ENCODE results near the gene ZBTB6.
A peak's percentile ranks its signal among the peaks of the same experiment; 100 is the strongest.

Gene ZBTB6, protein sequence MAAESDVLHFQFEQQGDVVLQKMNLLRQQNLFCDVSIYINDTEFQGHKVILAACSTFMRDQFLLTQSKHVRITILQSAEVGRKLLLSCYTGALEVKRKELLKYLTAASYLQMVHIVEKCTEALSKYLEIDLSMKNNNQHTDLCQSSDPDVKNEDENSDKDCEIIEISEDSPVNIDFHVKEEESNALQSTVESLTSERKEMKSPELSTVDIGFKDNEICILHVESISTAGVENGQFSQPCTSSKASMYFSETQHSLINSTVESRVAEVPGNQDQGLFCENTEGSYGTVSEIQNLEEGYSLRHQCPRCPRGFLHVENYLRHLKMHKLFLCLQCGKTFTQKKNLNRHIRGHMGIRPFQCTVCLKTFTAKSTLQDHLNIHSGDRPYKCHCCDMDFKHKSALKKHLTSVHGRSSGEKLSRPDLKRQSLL

DNA sequence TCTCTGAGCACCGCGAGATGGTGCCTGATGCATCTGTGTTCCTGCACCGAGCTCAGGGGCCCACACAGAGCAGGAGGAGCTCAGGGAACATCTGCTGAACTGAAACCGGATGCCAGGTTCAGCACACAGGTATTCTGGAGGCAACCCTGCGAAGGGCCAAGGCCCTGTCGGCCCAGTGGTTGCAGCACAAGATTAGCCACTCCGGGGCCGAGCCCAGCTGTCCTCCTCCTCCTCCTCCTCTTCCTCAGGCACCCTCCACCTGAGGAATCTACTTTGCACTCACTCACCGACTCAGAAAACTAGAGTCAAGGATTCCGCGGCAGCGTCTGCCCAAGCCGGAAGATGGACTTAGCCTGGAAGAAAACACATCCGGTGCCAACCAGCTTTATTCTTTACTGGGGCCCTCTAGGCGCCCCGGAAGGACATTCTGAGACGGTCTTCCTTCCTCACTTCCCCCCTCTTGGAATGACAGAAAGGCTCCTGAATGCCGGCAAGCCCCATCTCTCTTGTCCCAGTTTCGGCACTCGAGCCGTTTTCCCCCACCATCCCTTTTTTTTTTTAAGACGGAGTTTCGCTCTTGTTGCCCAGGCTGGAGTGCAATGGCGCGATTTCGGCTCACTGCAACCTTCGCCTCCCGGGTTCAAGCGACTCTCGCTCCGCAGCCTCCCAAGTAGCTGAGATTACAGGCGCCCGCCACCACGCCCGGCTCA, at the start of gene ZBTB6:
Gene ZBTB6, minus strand, starts transcription at position 360 of the 710 bp plus-strand sequence. CDS start 1,251 bp downstream, outside the sequence.
- H3K9ac ChIP-seq = peak within 1 kb of the TSS; percentile 76 to 87 (median 81)
- no peaks in the 10 kb centered on the region for H4K20me1 ChIP-seq
- H3K4me1 ChIP-seq = peaks cover 6 to 21% (median 12%) of the 10 kb centered on the region in 10 experiments; a peak in 19 of 20 replicates
- peaks cover 11 to 46% (median 24%) of the 10 kb centered on the region in 11 experiments for H3K36me3 ChIP-seq
- H3K4me3 ChIP-seq = peak within 1 kb of the TSS; percentile 65 to 84 (median 74)
- H3K9me3 ChIP-seq (replicated peaks in 1 of 11) = peaks cover 0 to 20% (median 7%) of the 10 kb centered on the region in 11 experiments; a peak in 12 of 22 replicates
- peak within 1 kb of the TSS; percentile 70 to 93 (median 82) for H3K4me2 ChIP-seq
- H3K27me3 ChIP-seq = peaks cover 0 to 16% (median 8%) of the 10 kb centered on the region in 11 experiments; a peak in 8 of 22 replicates
- TF ChIP-seq Cebpa-rat (IDR thresholded peaks at IDR 0.05) = no peak
- H3K27ac ChIP-seq = peak within 1 kb of the TSS; percentile 74 to 90 (median 81)

DNA sequence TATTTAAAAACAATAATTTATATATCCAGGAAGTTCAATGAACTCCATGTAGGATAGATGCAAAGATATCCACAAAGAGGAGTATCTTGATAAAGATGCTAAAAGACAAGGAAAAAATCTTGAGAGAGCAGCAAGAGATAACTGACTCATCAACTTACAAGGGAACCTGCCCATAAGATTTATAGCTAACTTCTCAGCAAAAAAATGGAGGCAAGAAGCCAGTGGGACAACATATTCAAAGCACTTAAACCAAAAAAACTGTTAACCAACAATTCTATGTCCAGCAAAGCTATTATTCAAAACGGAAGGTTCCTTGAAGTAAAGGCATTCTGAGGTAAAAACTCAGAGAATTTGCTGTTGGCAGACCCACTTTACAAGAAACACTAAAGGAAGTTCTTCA, 48.0 kb upstream of the ZBTB6 start:
- H3K27ac ChIP-seq = no peak overlapping the region
- no peaks in the 10 kb centered on the region for H3K27me3 ChIP-seq
- no peak overlapping the region for H3K9ac ChIP-seq
- H3K9me3 ChIP-seq (replicated peaks in 1 of 11) = peaks cover 4 to 22% (median 15%) of the 10 kb centered on the region in 11 experiments; a peak in 16 of 22 replicates
- H3K4me2 ChIP-seq = no peak overlapping the region
- H3K4me1 ChIP-seq = peaks cover 0 to 16% (median 0%) of the 10 kb centered on the region in 10 experiments; a peak in 3 of 20 replicates
- H3K4me3 ChIP-seq = no peak overlapping the region
- peaks cover 56 to 91% (median 77%) of the 10 kb centered on the region in 11 experiments for H3K36me3 ChIP-seq
- peaks cover 0 to 11% (median 0%) of the 10 kb centered on the region in 11 experiments; a peak in 6 of 22 replicates for H4K20me1 ChIP-seq
- TF ChIP-seq Cebpa-rat (IDR thresholded peaks at IDR 0.05) = no peak

DNA sequence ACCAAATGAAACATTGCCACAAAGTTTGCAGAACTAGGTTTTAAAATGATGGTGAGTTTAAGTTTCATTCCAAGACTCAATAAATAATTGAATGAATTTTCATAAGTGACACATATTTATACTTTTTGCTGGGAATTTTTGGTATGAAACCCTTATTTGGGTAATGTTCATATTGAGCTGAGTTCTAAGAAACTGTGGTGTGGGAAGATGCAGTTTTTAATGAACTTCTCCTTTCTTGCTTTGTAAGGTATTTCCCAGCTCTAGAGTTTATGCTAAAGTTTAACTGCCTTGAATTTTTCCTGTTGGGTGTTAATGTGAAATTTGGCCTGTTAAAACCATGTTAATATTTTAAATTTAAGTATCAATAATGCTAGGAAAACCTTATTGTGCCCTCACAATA, 42.8 kb upstream of the ZBTB6 start:
- TF ChIP-seq Cebpa-rat (IDR thresholded peaks at IDR 0.05) = no peak
- H3K4me2 ChIP-seq = peak overlapping the region in 1 of 11 experiments; percentile 29; a peak in 2 of 22 replicates
- H3K9ac ChIP-seq = no peak overlapping the region
- peaks cover 4 to 20% (median 15%) of the 10 kb centered on the region in 11 experiments; a peak in 16 of 22 replicates for H3K9me3 ChIP-seq (replicated peaks in 1 of 11)
- peaks cover 0 to 27% (median 0%) of the 10 kb centered on the region in 10 experiments; a peak in 5 of 20 replicates for H3K4me1 ChIP-seq
- peaks cover 25 to 45% (median 36%) of the 10 kb centered on the region in 11 experiments for H3K36me3 ChIP-seq
- H3K4me3 ChIP-seq = no peak overlapping the region
- H3K27me3 ChIP-seq = no peaks in the 10 kb centered on the region
- H3K27ac ChIP-seq = no peak overlapping the region
- peaks cover 0 to 60% (median 24%) of the 10 kb centered on the region in 11 experiments; a peak in 15 of 22 replicates for H4K20me1 ChIP-seq

GRCh38 chr9:122954253-122954691, 41.1 kb upstream of the ZBTB6 start:
- H4K20me1 ChIP-seq = peaks cover 0 to 77% (median 37%) of the 10 kb centered on the region in 11 experiments; a peak in 18 of 22 replicates

GRCh38 chr9:122951056-122951455, 37.9 kb upstream of the ZBTB6 start:
- Histone ChIP-seq H3K9ac (no peak overlapping the region), H3K27me3 (no peaks in the 10 kb centered on the region), H3K4me2 (no peak overlapping the region), H3K9me3 (replicated peaks in 1 of 11) (0 out of 22 replicates have a peak, but pooled peaks cover 0 to 4% (median 0%) of the 10 kb centered on the region in 11 experiments), H3K27ac (no peak overlapping the region), H3K4me1 (peaks cover 0 to 53% (median 0%) of the 10 kb centered on the region in 10 experiments; a peak in 5 of 20 replicates), H4K20me1 (peaks cover 0 to 100% (median 63%) of the 10 kb centered on the region in 11 experiments; a peak in 19 of 22 replicates), H3K4me3 (no peak overlapping the region), H3K36me3 (peaks cover 0 to 24% (median 8%) of the 10 kb centered on the region in 11 experiments; a peak in 14 of 22 replicates)
- TF ChIP-seq Cebpa-rat (IDR thresholded peaks at IDR 0.05) = no peak

More at GRCh38 chr9:122954253-122954691, 41.1 kb upstream of the ZBTB6 start:
- Histone ChIP-seq H3K4me2 (no peak overlapping the region), H3K4me1 (peaks cover 0 to 44% (median 0%) of the 10 kb centered on the region in 10 experiments; a peak in 5 of 20 replicates), H3K9ac (no peak overlapping the region), H3K27me3 (no peaks in the 10 kb centered on the region), H3K36me3 (peaks cover 8 to 28% (median 19%) of the 10 kb centered on the region in 11 experiments), H3K4me3 (no peak overlapping the region), H3K9me3 (replicated peaks in 1 of 11) (peaks cover 0 to 6% (median 0%) of the 10 kb centered on the region in 11 experiments; a peak in 1 of 22 replicates), H3K27ac (no peak overlapping the region)
- no peak for TF ChIP-seq Cebpa-rat (IDR thresholded peaks at IDR 0.05)

- H3K4me1 ChIP-seq = peaks cover 0 to 53% (median 0%) of the 10 kb centered on the region in 10 experiments; a peak in 5 of 20 replicates
- peaks cover 0 to 100% (median 71%) of the 10 kb centered on the region in 11 experiments; a peak in 19 of 22 replicates for H4K20me1 ChIP-seq
- H3K27me3 ChIP-seq = no peaks in the 10 kb centered on the region
These were observed 37.1 kb upstream of the ZBTB6 start for GRCh38 chr9:122950263-122950662.

DNA sequence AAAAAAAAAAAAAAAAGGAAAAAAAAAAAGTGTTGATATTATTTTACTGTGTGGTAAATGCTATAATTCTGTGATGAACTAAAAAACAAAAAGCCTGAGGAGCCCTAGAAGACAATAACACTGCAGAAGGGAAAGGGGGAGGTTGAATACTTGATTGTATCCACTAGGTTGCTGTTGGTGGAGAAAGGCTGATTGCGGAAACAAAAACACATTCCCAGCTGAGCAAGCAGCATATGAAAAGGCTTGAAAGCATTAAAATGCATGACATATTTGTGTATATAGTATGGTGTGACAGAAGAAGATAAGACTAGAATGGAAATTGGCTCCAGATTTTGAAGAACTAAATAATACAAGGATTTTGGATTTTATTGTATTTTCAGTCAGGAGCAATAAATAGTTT, 36.6 kb upstream of the ZBTB6 start:
- Histone ChIP-seq H4K20me1 (peaks cover 0 to 100% (median 72%) of the 10 kb centered on the region in 11 experiments; a peak in 19 of 22 replicates), H3K27ac (no peak overlapping the region), H3K9me3 (replicated peaks in 1 of 11) (0 out of 22 replicates have a peak, but pooled peaks cover 0 to 4% (median 0%) of the 10 kb centered on the region in 11 experiments), H3K4me2 (no peak overlapping the region), H3K4me3 (no peak overlapping the region), H3K36me3 (peaks cover 3 to 27% (median 10%) of the 10 kb centered on the region in 11 experiments; a peak in 16 of 22 replicates), H3K9ac (no peak overlapping the region), H3K4me1 (peaks cover 0 to 53% (median 0%) of the 10 kb centered on the region in 10 experiments; a peak in 5 of 20 replicates), H3K27me3 (no peaks in the 10 kb centered on the region)
- no peak for TF ChIP-seq Cebpa-rat (IDR thresholded peaks at IDR 0.05)

More at GRCh38 chr9:122950263-122950662, 37.1 kb upstream of the ZBTB6 start:
- Histone ChIP-seq H3K9ac (no peak overlapping the region), H3K36me3 (peaks cover under 1 to 24% (median 8%) of the 10 kb centered on the region in 11 experiments; a peak in 15 of 22 replicates), H3K4me3 (no peak overlapping the region), H3K9me3 (replicated peaks in 1 of 11) (0 out of 22 replicates have a peak, but pooled peaks cover 0 to 4% (median 0%) of the 10 kb centered on the region in 11 experiments), H3K27ac (no peak overlapping the region), H3K4me2 (0 out of 22 replicates have a peak overlapping the region, but pooled peaks of 1 of the 11 experiments have one; percentile 19)
- TF ChIP-seq Cebpa-rat (IDR thresholded peaks at IDR 0.05) = no peak

GRCh38 chr9:122948313-122948712, 35.2 kb upstream of the ZBTB6 start:
- H3K4me2 ChIP-seq = no peak overlapping the region
- peaks cover 8 to 97% (median 70%) of the 10 kb centered on the region in 11 experiments; a peak in 19 of 22 replicates for H4K20me1 ChIP-seq
- H3K4me3 ChIP-seq = no peak overlapping the region
- no peak for TF ChIP-seq Cebpa-rat (IDR thresholded peaks at IDR 0.05)
- peaks cover 11 to 35% (median 17%) of the 10 kb centered on the region in 11 experiments; a peak in 20 of 22 replicates for H3K36me3 ChIP-seq
- H3K4me1 ChIP-seq = peaks cover 0 to 54% (median 1%) of the 10 kb centered on the region in 10 experiments; a peak in 6 of 20 replicates
- H3K9ac ChIP-seq = no peak overlapping the region
- H3K27ac ChIP-seq = no peak overlapping the region
- 0 out of 22 replicates have a peak, but pooled peaks cover 0 to 4% (median 0%) of the 10 kb centered on the region in 11 experiments for H3K9me3 ChIP-seq (replicated peaks in 1 of 11)
- H3K27me3 ChIP-seq = no peaks in the 10 kb centered on the region
